ENCODE measurements around the gene SYNGR2.
"Not testable (repeated sequence)": the region's sequence is repeated elsewhere in the genome, so short reads cannot be mapped to it uniquely, and the experiment has no call there.

The SYNGR2 gene

DNA sequence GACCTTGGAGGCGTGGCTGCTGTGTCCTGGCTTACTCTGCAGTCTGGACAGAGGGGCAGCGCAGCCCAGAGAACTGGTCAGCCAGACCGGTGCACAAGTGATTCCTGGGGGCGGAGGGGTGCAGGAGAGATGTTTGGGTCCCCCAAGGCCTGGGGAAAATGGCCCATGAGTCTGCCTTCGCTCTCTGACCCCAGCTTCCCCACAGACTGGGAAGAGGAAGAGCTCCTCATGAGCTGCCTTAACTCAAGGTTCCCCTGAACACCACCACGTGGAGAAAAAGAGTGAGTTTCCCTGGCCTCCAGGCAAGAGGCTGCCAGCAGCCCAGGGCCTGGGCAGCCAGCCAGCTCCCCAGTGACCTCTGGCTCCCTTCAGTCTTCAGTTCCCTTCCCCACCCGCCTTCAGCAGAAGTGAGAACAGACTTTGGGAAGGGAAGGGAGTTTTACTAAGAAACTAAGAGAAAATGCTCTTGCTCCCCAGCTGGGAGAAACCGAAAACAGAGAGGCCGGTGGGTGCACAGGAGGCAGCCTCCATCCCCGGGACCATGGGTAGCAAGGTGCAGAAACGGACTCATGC is 24.1 kb upstream of the SYNGR2 start:
- FAIRE-seq = no peak

DNA sequence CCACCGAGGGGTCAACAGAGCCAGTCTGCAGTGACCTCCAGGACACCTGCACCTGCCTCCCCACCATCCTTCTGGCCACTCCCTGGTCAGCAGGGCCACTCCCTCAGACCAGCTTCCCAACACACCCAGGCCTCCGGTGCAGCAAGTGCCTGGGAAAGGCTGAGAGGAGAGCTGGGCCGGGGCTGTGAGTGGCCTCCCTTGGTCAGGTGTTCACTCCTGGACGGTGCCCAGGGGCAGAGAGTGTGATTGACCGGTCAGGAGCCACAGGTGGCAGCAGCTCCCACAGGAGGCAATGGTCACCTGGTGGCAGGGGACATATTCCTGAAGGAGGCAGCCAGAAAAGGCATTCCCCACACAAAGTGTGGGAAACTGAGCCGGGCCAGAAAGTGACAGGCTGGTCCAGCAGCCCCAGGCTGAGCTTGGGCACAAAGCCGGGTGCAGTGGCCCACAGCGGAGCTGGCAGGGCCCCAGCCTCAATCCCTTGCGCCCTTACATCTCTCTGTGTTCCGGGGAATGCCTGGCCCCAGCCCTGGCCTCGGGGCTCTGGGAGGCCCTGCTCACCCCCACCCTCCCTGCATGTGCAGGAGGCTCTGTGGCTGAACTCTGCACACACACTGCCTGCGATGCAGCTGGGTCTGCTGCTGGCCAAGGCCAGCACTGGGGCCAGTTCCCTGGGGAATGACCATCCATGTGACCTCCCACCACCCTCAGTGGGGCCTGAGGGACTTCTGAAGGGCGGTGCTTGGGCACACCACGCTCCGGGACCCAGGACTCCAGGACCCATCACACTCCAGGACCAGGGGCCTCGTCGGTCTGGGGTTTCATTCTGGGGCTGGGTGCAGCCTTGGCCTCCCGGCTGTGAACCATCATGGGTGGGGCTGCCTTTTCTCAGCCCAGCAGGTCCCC is 23.4 kb upstream of the SYNGR2 start:
- FAIRE-seq = no peak

DNA sequence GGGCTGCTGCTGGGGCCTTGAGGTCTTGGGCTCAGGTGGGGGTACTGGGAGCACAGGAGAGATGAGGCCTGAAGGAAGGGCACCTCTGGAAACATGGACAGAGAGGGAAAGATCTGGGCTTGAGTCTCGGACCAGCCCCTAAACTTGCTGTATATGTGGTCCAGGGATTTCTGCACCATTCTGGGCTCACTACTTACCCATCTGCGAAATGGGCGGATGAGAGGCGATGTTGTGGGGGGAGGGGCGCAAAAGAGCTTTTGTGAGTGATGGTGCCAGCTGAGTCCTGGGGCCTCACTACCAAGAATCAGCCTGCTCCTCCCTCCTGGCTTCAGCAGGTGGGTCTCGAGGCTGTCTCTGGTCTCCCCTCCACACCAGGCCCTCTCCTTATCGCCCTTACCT is 21.9 kb upstream of the SYNGR2 start:
- FAIRE-seq = no peak

DNA sequence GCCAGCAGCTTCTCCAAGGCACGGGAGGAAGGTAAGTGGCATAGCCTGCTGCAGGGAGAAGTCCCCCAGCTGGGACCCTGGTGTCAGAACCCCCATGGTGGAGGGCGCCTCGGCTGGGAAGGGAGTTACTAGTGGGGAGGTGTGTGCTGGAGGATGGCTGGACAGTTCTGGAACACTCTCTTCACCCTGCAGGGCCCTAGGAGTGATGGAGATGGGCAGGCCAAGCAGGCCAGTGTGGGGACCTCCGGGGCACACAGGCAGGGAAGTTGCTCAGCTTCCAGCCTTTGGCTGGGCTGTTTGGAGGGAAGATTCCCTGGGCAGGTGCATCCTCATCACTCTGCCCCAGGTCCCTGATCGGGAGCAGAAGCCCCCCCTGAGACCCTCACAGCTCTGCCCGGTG is 21.5 kb upstream of the SYNGR2 start:
- FAIRE-seq = no peak

DNA sequence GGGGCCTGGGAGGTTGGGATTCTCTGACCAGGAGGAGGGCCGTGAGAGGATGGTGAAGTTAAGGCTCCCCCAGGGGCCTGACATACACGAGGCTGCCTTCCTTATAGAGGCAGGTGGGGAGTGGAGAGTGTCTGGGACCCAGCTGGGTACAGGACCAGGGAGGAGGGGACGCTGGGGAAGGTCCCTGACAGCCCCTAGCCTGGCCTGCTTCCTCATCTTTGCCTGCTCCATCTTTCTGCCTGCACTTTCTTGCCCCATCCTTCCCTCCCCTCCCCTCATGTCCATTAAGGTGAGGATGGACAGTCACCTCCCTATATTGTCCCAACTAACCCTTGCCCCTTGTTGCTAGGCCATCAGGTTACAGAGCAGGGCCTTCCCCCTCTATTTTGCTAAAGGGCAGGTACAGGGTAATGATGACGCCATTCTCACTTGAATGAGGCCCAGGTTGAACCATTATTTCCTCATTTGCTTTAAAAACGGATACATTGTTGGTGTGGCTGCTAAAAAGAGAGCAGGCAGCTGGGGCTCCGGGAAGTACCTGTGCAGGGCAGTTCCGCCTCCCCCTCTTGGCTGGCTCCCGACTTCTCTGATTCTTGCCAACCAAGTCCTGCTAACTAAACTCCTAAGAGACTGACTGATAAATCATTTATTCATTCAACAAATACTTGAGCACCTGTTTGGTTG is 20.9 kb upstream of the SYNGR2 start:
- no peak for FAIRE-seq

DNA sequence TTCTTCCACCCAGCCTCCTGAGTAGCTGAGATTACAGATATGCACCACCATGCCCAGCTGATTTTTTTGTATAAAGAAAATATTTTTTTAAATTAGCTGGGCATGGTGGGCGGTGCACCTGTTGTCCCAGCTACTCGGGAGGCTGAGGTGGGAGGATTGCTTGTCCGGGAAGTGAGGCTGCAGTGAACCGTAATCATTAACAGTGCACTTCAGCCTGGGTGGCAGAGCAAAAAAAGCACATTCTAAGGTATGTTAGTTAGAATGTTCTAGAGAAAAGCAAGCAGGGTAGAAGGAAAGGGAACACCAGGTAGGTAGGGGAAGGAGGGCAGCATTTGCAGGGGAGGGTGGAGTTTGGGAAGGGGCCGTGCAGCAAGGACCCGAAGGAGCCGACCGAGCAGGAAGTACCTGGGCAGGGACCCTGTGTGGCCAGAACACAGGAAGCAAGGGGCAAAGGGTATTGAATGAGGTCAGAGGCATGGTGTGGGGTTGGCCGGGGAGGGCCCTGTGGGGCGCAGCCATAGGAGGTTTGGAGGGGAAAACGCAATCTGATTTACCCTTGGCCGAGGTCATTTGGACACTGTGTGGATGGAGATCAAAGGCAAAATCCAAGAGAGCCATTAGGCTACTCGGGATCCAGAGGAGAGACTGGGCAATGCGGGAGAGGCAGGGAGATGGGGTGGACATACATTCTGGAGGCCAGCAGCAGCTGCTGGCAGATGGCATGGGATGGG is 19.9 kb upstream of the SYNGR2 start:
- FAIRE-seq = no peak

DNA sequence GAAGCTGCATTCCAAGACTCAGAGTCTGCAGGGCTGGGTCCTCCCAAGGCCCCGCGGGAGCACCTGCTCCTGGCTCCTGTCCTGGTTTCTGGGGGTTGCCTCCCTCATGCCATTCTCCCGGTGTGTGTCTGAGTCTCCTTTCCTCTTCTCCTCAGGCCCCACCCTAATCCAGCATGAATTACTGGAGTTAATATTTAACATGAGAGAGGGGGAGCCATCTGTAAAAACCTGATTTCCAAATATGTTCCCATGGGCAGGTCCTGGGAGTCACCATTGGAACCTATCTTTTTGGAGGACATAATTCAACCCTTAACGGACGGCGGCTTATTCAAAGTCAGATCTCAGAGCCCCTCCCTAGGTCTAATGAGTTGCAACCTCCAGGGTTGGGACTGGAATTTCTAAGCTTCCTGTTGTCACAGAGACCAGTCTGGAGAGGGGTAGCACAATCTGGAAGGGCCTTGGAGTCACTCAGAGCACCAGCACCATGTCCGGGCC is 16.8 kb upstream of the SYNGR2 start:
- FAIRE-seq = no peak

DNA sequence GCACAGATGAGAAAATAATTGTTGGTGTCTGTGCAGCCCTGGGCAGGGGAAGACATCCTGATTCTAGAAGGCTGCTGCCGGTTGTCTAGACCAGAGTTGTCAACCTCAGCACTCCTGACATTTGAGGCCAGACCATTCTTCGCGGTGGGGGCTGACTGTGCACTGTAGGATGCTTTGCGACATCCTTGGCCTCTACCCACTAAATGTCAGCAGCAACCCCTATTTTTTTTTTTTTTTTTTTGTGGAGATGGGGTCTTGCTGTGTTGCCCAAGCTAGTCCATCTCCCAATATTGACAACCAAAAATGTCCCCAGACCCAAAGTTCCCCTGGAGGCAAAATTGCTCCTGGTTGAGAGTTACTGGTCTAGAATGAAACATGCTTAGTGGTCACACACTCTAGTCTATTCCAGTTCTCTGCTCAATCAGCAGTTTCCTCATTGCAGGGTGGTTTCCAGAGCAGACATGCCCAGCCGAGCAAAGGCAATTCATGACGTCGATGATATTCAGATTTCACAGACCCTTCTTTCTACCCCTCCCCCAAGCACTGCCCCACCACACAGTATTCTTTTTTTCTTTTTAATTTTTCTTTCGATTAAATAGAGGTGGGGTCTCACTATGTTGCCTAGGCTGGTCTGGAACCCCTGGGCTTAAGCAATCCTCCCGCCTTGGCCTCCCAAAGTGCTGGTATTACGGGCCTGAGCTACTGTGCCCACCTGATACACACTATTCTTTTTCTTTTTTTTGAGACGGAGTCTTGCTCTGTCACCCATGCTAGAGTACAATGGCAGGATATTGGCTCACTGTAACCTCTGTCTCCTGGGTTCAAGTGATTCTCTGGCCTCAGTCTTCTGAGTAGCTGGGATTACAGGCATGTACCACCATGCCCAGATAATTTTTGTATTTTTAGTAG is 13.2 kb upstream of the SYNGR2 start:
- no peak for FAIRE-seq

DNA sequence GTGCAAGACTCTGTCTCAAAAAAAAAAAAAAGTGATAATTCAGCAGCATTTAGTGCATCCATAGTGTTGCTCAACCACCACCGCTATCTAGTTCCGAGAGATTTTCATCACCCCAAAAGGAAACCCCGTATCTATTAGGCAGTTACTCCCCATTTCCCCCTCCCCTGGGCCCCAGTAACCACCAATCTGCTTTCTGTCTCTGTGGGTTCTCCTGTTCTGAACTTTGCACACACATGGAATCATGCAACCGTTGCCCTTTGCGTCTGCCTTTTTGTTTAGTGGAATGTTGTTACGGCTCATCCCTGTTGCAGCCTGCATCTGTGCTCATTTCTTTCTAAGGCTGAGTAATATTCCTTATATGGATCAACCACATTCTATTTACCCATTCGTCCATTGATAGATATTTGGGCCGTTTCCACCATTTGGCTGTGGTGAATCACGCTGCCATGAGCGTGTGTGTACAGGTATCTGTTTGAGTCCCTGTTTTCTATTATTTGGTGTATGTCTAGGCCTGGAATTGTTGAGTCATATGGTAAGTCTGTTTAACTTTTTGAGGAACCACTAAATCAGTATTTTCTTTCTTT is 8.7 kb upstream of the SYNGR2 start:
- FAIRE-seq = no peak

DNA sequence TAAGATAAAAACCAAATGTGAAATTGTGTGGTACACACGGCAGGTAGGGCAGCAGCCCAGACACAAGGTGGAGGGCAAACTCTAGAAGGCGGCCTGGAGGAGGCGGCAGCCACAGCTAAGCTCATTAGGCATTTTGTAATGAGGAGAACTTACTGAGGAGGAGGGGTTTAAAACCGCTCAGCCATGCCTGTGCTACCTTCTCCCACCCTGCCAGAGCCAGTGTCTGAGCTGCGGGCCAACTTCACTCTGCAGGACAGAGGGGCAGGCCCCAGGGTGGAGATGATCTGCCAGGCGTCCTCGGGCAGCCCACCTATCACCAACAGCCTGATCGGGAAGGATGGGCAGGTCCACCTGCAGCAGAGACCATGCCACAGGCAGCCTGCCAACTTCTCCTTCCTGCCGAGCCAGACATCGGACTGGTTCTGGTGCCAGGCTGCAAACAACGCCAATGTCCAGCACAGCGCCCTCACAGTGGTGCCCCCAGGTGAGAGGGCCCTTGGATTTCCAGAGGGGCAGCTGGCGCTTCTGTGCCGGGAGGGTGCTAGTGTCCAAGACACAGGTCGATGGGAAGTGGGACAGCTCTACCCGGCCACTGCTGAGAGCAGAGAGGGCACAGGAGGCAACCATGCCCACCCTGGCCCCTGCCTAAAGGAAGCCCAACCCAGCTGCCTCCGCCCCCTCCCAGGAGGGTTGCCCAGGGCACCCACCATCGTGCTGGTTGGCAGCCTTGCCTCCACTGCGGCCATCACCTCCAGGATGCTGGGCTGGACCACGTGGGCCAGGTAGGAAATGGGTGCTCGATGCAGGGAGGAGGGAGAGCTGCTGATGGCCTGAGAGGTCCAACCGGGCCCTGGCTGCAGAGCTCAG is 4.3 kb upstream of the SYNGR2 start:
- no peak for FAIRE-seq

DNA sequence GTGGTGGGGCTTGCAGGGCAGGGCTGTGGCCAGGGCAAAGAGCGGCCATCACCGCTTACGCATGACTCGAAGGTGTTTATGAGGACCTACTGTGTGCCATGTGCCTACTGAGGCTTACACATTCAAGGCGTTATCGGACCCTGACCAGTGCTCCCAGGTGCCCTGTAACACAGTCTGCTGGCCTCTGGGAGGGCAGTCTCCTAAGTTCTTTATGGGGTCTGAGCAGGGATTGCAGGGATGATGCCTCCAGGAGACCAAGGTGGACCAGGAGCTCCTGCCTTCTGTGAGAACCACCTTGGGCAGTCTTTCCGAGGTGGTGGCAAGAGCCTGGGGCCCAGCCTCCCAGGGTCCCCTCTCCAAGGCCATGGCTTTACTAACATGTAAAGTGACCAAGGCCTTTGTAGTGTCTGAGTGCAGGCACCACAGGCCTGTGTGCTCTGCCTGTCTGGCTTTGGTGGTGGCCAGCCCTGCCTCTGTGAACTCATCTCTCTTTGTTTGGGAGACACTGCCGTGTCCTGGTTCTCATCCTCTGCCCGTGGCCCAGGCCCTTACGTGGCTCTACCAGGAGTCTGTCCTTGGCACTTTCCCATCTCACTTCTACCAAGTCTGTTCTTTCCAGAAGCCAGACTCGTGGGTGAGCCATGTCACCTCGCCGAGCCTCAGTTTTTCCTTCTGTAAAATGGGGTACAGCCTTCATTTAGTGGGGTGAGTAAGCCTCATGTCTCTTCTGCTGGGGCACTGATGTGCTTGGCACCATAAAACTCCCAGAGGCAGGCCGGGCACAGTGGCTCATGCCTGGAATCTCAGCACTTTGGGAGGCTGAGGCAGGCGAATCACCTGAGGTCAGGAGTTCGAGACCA is 3.4 kb upstream of the SYNGR2 start:
- no peak for FAIRE-seq

DNA sequence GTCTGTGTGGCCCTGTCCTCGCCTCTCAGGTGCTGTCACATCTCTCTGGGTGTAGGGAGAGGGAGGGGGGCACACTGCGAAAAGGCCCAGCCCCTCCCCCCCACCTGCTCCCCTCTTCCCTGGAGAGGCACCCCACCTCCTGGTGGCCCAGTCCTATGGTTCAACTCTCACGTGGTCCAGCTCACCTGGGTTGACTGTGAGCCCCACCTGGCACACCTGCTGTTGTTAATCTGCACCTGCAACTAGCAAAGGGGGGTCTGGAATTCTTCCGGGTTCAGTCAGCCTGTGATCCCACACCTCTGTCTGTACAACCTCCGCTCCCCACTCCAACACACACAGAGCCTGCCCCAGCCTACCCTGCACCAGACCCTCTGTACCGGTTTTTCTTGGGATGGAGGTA is 2.0 kb upstream of the SYNGR2 start:
- FAIRE-seq = no peak

DNA sequence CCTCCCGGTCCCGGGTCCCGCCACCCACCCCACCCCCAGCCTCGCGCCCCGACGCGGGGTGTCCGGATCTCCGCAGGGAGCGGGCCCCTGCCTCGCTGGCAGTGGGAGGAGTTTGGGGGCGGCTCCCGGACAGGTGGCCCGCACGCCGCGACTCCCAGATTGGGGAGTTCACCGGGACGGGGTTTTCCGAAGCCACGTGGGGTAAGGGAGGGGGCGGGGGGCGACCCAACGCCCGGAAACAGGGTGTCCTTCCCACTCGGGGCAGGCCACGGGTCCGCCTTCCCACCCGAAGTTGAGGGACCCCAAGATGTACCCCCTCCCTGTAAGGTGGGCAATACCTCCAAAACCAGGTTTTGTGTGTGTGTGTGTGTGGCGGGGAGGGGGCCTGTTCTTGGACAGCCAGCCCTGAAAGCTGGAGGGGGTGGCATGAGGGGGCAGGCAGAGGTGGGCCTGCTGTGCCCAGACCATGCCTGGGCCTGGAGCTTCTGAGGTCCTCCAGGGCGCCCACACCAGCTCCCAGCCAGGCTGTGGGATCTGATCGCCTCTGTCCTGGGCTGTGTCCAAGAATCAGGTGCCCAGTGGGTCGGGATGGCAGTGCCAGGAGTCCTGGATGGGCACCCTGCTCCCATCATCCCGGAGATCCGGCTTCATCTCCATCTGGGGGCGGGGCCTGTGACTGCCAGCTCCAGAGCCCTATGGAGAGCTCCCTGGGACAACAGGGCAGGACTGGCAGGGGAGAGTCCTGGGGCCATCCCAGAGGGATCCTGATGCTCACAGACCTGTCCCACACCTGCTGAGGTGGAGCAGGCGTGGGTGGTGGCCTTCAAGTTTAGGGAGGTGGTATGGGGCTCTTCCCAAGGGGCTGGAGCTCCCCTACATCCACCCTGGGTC is 767 bp downstream of the SYNGR2 start:
- FAIRE-seq = no peak

DNA sequence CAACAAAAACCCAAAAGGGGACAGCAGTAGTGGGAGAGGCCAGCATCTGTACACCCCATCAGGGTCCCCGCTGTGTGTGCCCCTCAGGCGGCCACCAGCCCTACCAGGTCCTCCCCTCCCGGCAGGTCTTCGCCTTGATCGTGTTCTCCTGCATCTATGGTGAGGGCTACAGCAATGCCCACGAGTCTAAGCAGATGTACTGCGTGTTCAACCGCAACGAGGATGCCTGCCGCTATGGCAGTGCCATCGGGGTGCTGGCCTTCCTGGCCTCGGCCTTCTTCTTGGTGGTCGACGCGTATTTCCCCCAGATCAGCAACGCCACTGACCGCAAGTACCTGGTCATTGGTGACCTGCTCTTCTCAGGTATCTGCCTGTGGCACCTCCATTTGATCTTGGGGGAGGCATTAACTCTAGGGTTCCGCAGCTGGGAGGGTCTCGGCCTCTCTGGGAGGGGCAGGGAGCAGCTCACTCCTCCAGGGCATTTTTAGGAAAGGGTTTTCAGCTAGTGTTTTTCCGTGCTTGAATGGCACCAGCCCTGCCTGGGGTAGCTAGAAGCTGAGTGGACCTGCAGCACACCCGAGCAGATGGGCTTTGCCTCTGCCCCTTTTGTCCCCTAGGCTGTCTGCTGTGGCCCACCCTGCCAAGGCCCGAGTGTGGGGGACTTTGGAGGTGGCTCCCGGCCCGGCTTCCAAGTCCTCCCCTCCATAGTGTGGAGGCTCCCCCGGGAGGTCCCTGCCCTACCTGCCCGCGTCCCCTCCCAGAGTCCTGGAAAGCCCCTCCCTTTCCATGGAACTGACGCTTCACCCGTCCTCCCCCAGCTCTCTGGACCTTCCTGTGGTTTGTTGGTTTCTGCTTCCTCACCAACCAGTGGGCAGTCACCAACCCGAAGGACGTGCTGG is 2.6 kb downstream of the SYNGR2 start:
- no peak for FAIRE-seq

DNA sequence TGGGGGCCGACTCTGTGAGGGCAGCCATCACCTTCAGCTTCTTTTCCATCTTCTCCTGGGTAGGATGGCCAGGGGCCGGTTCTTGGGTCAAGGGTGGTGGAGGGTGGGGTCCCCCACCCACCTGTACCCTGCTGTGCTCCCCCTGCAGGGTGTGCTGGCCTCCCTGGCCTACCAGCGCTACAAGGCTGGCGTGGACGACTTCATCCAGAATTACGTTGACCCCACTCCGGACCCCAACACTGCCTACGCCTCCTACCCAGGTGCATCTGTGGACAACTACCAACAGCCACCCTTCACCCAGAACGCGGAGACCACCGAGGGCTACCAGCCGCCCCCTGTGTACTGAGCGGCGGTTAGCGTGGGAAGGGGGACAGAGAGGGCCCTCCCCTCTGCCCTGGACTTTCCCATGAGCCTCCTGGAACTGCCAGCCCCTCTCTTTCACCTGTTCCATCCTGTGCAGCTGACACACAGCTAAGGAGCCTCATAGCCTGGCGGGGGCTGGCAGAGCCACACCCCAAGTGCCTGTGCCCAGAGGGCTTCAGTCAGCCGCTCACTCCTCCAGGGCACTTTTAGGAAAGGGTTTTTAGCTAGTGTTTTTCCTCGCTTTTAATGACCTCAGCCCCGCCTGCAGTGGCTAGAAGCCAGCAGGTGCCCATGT is 3.3 kb downstream of the SYNGR2 start:
- FAIRE-seq = not testable (repeated sequence)

DNA sequence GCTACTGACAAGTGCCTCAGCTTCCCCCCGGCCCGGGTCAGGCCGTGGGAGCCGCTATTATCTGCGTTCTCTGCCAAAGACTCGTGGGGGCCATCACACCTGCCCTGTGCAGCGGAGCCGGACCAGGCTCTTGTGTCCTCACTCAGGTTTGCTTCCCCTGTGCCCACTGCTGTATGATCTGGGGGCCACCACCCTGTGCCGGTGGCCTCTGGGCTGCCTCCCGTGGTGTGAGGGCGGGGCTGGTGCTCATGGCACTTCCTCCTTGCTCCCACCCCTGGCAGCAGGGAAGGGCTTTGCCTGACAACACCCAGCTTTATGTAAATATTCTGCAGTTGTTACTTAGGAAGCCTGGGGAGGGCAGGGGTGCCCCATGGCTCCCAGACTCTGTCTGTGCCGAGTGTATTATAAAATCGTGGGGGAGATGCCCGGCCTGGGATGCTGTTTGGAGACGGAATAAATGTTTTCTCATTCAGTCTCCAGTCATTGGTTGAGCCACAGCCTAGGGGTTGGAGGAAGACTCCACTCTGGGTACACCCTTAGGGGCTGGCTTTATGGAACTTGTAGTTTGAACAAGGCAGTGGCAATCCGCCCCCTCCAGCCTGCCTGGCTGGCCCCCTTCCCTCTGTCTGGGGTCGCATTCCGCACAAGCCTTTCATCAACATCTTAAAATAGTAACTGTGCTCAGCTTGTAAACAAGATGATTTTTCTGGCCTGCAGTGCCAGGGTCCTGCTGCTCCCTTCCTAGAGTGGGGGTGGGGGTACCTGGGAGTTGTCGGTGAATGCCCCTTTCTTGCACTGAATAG is 4.1 kb downstream of the SYNGR2 start:
- no peak for FAIRE-seq

Data from islet of Langerhans (tissue), 1 donor.